ENCODE data around the gene NUP54. TPM values are rescaled to one million over a fixed set of nuclear protein-coding genes. Genes with fewer than 3 reads are reported as not detected.

NUP54 gene
- total and polyA plus RNA-seq, 9 of the 15 experiments (the other 6 are each of a cell fraction or from before 2014, with no cell fraction given) = 29.6 to 115 (median 67.7) TPM

GRCh38 chr4:76087007-76087769 lies 61.0 kb downstream of the NUP54 start (continued):
- TF ChIP-seq RERE (CRISPR knock-in tag; IDR thresholded peaks at IDR 0.05; ENCODE audit: borderline replicate concordance) = no peak
- TF ChIP-seq E2F1 (CRISPR knock-in tag; IDR thresholded peaks at IDR 0.05) = no peak
- TF ChIP-seq SAFB2 (IDR thresholded peaks at IDR 0.05; ENCODE audit: borderline replicate concordance, low read depth, low read length, severe bottlenecking) = no peak
- no peak for TF ChIP-seq YBX1 (IDR thresholded peaks at IDR 0.05)
- TF ChIP-seq TEAD2 (tag; IDR thresholded peaks at IDR 0.05) = no peak
- no peak for TF ChIP-seq HNRNPLL (IDR thresholded peaks at IDR 0.05; ENCODE audit: low read depth, low read length, poor library complexity, severe bottlenecking)
- TF ChIP-seq ZEB2 (IDR thresholded peaks at IDR 0.05) = 0 out of 2 replicates have a peak, but pooled peaks have one; percentile 20
- peak; percentile 72; the same call in 1 of the 2 replicates for TF ChIP-seq CHAMP1 (IDR thresholded peaks at IDR 0.05)
- TF ChIP-seq RNF219 (CRISPR knock-in tag; IDR thresholded peaks at IDR 0.05) = no peak
- TF ChIP-seq KHSRP (IDR thresholded peaks at IDR 0.05) = no peak
- TF ChIP-seq RAD51 (IDR thresholded peaks at IDR 0.05; ENCODE audit: borderline replicate concordance, low read depth) = no peak
- no peak for TF ChIP-seq HBP1 (CRISPR knock-in tag; IDR thresholded peaks at IDR 0.05)

Data from K562 (cell line).